ENCODE data around the gene PLAAT3. TPM values are rescaled to one million over a fixed set of nuclear protein-coding genes. Genes with fewer than 3 reads are reported as not detected.

The PLAAT3 gene
- total RNA-seq, 1 donor from 2014 or later: 15.5 TPM

GRCh38 chr11:63572026-63572688 is 42.1 kb downstream of the PLAAT3 start:
- H4K20me1 ChIP-seq (ENCODE audit: insufficient read depth, low read length): no peaks in the 10 kb centered on the region
- no peak for TF ChIP-seq EZH2 (IDR thresholded peaks at IDR 0.05; ENCODE audit: insufficient read depth, low read length)
- TF ChIP-seq, protein P1, sequence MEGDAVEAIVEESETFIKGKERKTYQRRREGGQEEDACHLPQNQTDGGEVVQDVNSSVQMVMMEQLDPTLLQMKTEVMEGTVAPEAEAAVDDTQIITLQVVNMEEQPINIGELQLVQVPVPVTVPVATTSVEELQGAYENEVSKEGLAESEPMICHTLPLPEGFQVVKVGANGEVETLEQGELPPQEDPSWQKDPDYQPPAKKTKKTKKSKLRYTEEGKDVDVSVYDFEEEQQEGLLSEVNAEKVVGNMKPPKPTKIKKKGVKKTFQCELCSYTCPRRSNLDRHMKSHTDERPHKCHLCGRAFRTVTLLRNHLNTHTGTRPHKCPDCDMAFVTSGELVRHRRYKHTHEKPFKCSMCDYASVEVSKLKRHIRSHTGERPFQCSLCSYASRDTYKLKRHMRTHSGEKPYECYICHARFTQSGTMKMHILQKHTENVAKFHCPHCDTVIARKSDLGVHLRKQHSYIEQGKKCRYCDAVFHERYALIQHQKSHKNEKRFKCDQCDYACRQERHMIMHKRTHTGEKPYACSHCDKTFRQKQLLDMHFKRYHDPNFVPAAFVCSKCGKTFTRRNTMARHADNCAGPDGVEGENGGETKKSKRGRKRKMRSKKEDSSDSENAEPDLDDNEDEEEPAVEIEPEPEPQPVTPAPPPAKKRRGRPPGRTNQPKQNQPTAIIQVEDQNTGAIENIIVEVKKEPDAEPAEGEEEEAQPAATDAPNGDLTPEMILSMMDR (IDR thresholded peaks at IDR 0.05; ENCODE audit: insufficient read depth, low read depth, low read length): no peak
- peaks cover 8% of the 10 kb centered on the region for H3K4me1 ChIP-seq (ENCODE audit: insufficient read depth, low read length)
- DNase-seq (ENCODE audit: low read depth) (no peak), FAIRE-seq (no peak)
- H2AFZ ChIP-seq (ENCODE audit: low read depth, low read length): no peak overlapping the region
- H3K27ac ChIP-seq (ENCODE audit: low read depth, low read length): no peak overlapping the region
- no peak overlapping the region for H3K4me2 ChIP-seq (ENCODE audit: low read length)
- no peaks in the 10 kb centered on the region for H3K36me3 ChIP-seq (ENCODE audit: insufficient read depth, low read length)
- no peak overlapping the region for H3K9ac ChIP-seq (ENCODE audit: low read length)
- peaks cover 12% of the 10 kb centered on the region for H3K4me1 Mint-ChIP-seq (ENCODE audit: low read depth, unreplicated experiment)
- no peak overlapping the region for H3K27ac Mint-ChIP-seq (ENCODE audit: unreplicated experiment)
- no peaks in the 10 kb centered on the region for H3K27me3 ChIP-seq (ENCODE audit: insufficient read depth, low read length)
- H3K4me3 Mint-ChIP-seq (ENCODE audit: unreplicated experiment): no peak overlapping the region
- H3K4me3 ChIP-seq (ENCODE audit: insufficient read depth, low read depth, low read length): no peak overlapping the region
- no peaks in the 10 kb centered on the region for H3K79me2 ChIP-seq (ENCODE audit: insufficient read depth, low read length)
- peaks cover 1% of the 10 kb centered on the region for H3K9me3 Mint-ChIP-seq (ENCODE audit: unreplicated experiment)
- no peaks in the 10 kb centered on the region for H3K27me3 Mint-ChIP-seq (ENCODE audit: low read depth, unreplicated experiment)
- peaks cover 2% of the 10 kb centered on the region for H3K36me3 Mint-ChIP-seq (ENCODE audit: low read depth, unreplicated experiment)
- no peaks in the 10 kb centered on the region for H3K9me3 ChIP-seq (ENCODE audit: insufficient read depth, low read depth, low read length)

DNA sequence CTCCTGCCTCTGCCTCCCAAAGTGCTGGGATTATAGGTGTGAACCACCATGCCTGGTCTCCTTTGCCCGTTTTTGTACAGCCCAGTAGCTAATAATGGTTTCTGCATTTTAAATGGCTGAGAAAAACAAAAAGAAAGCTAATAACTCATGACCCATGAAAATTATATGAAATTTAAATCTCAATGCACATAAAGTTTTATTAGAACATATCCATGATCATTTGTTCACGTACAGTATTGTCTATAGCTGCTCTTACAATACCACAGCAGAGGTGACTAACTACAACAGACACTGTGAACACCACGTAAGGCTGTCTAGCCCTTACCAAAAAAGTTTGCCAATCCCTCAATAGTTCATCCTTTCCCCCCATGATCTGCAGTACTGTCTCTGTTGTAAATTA is 44.7 kb downstream of the PLAAT3 start:
- H2AFZ ChIP-seq (ENCODE audit: low read depth, low read length): no peak overlapping the region
- no peak overlapping the region for H3K27ac ChIP-seq (ENCODE audit: low read depth, low read length)
- H4K20me1 ChIP-seq (ENCODE audit: insufficient read depth, low read length): no peaks in the 10 kb centered on the region
- H3K4me1 ChIP-seq (ENCODE audit: insufficient read depth, low read length): peaks cover 13% of the 10 kb centered on the region
- TF ChIP-seq, protein P1 (IDR thresholded peaks at IDR 0.05; ENCODE audit: insufficient read depth, low read depth, low read length): no peak
- TF ChIP-seq EZH2 (IDR thresholded peaks at IDR 0.05; ENCODE audit: insufficient read depth, low read length): no peak
- H3K27me3 Mint-ChIP-seq (ENCODE audit: low read depth, unreplicated experiment): no peaks in the 10 kb centered on the region
- peaks cover 1% of the 10 kb centered on the region for H3K9me3 Mint-ChIP-seq (ENCODE audit: unreplicated experiment)
- H3K9ac ChIP-seq (ENCODE audit: low read length): no peak overlapping the region
- H3K4me3 ChIP-seq (ENCODE audit: insufficient read depth, low read depth, low read length): no peak overlapping the region
- peaks cover 17% of the 10 kb centered on the region for H3K4me1 Mint-ChIP-seq (ENCODE audit: low read depth, unreplicated experiment)
- no peak overlapping the region for H3K4me3 Mint-ChIP-seq (ENCODE audit: unreplicated experiment)
- H3K36me3 ChIP-seq (ENCODE audit: insufficient read depth, low read length): no peaks in the 10 kb centered on the region
- no peaks in the 10 kb centered on the region for H3K27me3 ChIP-seq (ENCODE audit: insufficient read depth, low read length)
- FAIRE-seq (no peak), DNase-seq (ENCODE audit: low read depth) (no peak)
- no peak overlapping the region for H3K4me2 ChIP-seq (ENCODE audit: low read length)
- no peaks in the 10 kb centered on the region for H3K9me3 ChIP-seq (ENCODE audit: insufficient read depth, low read depth, low read length)
- peaks cover 2% of the 10 kb centered on the region for H3K36me3 Mint-ChIP-seq (ENCODE audit: low read depth, unreplicated experiment)
- no peaks in the 10 kb centered on the region for H3K79me2 ChIP-seq (ENCODE audit: insufficient read depth, low read length)
- no peak overlapping the region for H3K27ac Mint-ChIP-seq (ENCODE audit: unreplicated experiment)
